GM18507 (cell line): Measurements from ENCODE around the gene TIMP2.
"Not testable (repeated sequence)": the region's sequence is repeated elsewhere in the genome, so short reads cannot be mapped to it uniquely, and the experiment has no call there.

Experiments
- DNase-seq: peaks from one replicate; pipeline ENCODE4 v3.0.0; 2011; ENCODE audit warnings: low read depth; ENCODE audit not compliant: insufficient read length; ENCODE audit errors: extremely low spot score
- FAIRE-seq: peaks from 2 replicates; lab custom pipeline; 2011; peaks lifted over from hg19 to GRCh38; lab: Jason Lieb, UNC

TIMP2 gene

GRCh38 chr17:78913115-78913514 lies 12.1 kb downstream of the TIMP2 start:
- DNase-seq (no peak), FAIRE-seq (no peak)

- DNase-seq (no peak), FAIRE-seq (no peak)
These were observed 13.1 kb downstream of the TIMP2 start for GRCh38 chr17:78912082-78912481.

GRCh38 chr17:78911543-78911942 lies 13.6 kb downstream of the TIMP2 start:
- DNase-seq, FAIRE-seq: not testable (repeated sequence)

- DNase-seq (no peak), FAIRE-seq (no peak)
These were observed 14.5 kb downstream of the TIMP2 start for GRCh38 chr17:78910497-78911284.

- DNase-seq (no peak), FAIRE-seq (no peak)
These were observed 16.8 kb downstream of the TIMP2 start for GRCh38 chr17:78908426-78908825.

GRCh38 chr17:78905541-78905940 lies 19.6 kb downstream of the TIMP2 start:
- no peak for FAIRE-seq
- DNase-seq = no peak

- FAIRE-seq (no peak), DNase-seq (no peak)
These were observed 20.1 kb downstream of the TIMP2 start for GRCh38 chr17:78905116-78905515.

- no peak for FAIRE-seq
- DNase-seq = no peak
These were observed 20.8 kb downstream of the TIMP2 start for GRCh38 chr17:78904371-78904770.

GRCh38 chr17:78903101-78903779 lies 21.9 kb downstream of the TIMP2 start, which contains the start of gene CEP295NL:
Gene CEP295NL, minus strand, starts transcription at chr17:78903201. Its CDS starts 1,373 bp downstream, at chr17:78901828.
- FAIRE-seq = no peak
- no peak for DNase-seq

GRCh38 chr17:78902231-78902630 lies 23.0 kb downstream of the TIMP2 start:
- not testable (repeated sequence) for DNase-seq, FAIRE-seq

- DNase-seq (no peak), FAIRE-seq (no peak)
These were observed 23.4 kb downstream of the TIMP2 start for GRCh38 chr17:78901806-78902205.

GRCh38 chr17:78900816-78901215 lies 24.4 kb downstream of the TIMP2 start:
- DNase-seq (no peak), FAIRE-seq (no peak)

- FAIRE-seq = no peak
- no peak for DNase-seq
These were observed 25.6 kb downstream of the TIMP2 start for GRCh38 chr17:78899361-78900260.

GRCh38 chr17:78898947-78899346 lies 26.2 kb downstream of the TIMP2 start:
- FAIRE-seq (no peak), DNase-seq (no peak)

- DNase-seq (no peak), FAIRE-seq (no peak)
These were observed 26.9 kb downstream of the TIMP2 start for GRCh38 chr17:78898075-78898836.

GRCh38 chr17:78897664-78898047 lies 27.5 kb downstream of the TIMP2 start:
- DNase-seq (no peak), FAIRE-seq (no peak)

GRCh38 chr17:78896834-78897663 lies 28.1 kb downstream of the TIMP2 start:
- FAIRE-seq (no peak), DNase-seq (no peak)

- FAIRE-seq (no peak), DNase-seq (no peak)
These were observed 28.9 kb downstream of the TIMP2 start for GRCh38 chr17:78896091-78896833.
